OCI-LY7 (cell line): ENCODE results near the gene ANKRD1.

Experiments
- EZH2phosphoT487 ChIP-seq: fragments of 200-600 bp; sonication (generic); IDR thresholded peaks from 2 replicates; pipeline ENCODE4 v1.6.1; 2018; ENCODE audit warnings: low read depth, borderline replicate concordance, mild to moderate bottlenecking, mixed run types, antibody characterized with exemption, low read length, moderate library complexity, mixed read lengths
- TF ChIP-seq, protein P1 (sequence below): fragments of 200-600 bp; sonication (generic); conservative IDR thresholded peaks from 2 replicates; pipeline ENCODE4 v1.5.1; 2014; ENCODE audit warnings: mild to moderate bottlenecking, antibody characterized with exemption, low read length, moderate library complexity, mixed read lengths

- TF ChIP-seq, protein P1, sequence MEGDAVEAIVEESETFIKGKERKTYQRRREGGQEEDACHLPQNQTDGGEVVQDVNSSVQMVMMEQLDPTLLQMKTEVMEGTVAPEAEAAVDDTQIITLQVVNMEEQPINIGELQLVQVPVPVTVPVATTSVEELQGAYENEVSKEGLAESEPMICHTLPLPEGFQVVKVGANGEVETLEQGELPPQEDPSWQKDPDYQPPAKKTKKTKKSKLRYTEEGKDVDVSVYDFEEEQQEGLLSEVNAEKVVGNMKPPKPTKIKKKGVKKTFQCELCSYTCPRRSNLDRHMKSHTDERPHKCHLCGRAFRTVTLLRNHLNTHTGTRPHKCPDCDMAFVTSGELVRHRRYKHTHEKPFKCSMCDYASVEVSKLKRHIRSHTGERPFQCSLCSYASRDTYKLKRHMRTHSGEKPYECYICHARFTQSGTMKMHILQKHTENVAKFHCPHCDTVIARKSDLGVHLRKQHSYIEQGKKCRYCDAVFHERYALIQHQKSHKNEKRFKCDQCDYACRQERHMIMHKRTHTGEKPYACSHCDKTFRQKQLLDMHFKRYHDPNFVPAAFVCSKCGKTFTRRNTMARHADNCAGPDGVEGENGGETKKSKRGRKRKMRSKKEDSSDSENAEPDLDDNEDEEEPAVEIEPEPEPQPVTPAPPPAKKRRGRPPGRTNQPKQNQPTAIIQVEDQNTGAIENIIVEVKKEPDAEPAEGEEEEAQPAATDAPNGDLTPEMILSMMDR = no peak
- no peak for TF ChIP-seq EZH2phosphoT487
Measured at GRCh38 chr10:90958781-90959180, 37.9 kb upstream of the ANKRD1 start.
